HFF-Myc (cell line): ENCODE results near the gene SPIN2B.
"Not testable (repeated sequence)": the region's sequence is repeated elsewhere in the genome, so short reads cannot be mapped to it uniquely, and the experiment has no call there.

Experiments
- DNase-seq: peaks from one replicate; pipeline ENCODE4 v3.0.0-alpha.2; 2011; ENCODE audit warnings: low read depth; ENCODE audit errors: extremely low read depth
- H3K4me3 ChIP-seq: replicated peaks from 2 replicates; pipeline ENCODE4 v1.5.1; 2011; ENCODE audit warnings: low read depth, mild to moderate bottlenecking, control low read depth, low read length
- TF ChIP-seq, protein P1 (sequence below): IDR thresholded peaks from 2 replicates; pipeline ENCODE4 v1.5.1; 2012; ENCODE audit warnings: mild to moderate bottlenecking, low read depth, low read length, control low read depth; ENCODE audit errors: missing control alignments

SPIN2B gene

DNA sequence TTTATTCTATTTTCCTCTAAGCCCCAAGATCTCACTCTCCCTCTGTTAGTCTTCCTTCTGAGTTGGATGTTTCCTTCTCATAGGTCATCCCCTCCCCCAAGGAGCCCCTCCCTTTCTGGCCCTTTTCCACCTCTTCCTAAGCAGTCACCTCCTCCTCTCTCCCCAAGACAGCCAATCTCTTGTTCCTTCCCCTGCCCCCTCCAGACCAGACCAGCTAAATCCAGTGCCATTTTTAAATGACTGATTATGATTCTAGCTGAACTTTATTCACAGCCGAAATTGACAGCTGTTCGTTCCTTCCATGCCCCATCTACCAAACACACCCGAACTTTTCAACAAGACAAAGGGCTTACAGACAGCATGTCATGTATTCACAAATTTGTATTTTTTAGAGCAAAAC, 13.9 kb upstream of the SPIN2B start:
- no peak for DNase-seq
- TF ChIP-seq, protein P1, sequence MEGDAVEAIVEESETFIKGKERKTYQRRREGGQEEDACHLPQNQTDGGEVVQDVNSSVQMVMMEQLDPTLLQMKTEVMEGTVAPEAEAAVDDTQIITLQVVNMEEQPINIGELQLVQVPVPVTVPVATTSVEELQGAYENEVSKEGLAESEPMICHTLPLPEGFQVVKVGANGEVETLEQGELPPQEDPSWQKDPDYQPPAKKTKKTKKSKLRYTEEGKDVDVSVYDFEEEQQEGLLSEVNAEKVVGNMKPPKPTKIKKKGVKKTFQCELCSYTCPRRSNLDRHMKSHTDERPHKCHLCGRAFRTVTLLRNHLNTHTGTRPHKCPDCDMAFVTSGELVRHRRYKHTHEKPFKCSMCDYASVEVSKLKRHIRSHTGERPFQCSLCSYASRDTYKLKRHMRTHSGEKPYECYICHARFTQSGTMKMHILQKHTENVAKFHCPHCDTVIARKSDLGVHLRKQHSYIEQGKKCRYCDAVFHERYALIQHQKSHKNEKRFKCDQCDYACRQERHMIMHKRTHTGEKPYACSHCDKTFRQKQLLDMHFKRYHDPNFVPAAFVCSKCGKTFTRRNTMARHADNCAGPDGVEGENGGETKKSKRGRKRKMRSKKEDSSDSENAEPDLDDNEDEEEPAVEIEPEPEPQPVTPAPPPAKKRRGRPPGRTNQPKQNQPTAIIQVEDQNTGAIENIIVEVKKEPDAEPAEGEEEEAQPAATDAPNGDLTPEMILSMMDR, result no peak
- H3K4me3 ChIP-seq, result no peak overlapping the region

DNA sequence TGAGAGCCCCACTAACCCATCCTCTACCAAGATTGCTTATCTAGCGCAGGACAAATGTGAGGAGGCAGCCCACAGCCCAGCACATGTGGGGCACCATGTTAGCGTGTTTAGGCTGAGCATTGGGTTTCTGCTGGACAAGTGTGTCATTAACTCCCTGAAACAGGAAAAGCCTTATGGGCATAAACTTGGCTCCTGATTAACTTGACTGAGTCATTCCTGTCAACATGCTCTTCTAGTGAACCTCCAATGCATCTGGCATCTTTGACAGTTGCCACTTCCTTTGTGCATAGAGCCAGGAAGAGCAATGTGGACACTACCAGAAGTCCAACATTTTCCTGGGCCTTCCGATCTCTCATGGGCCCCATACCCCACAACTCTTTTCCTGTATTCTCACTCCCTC, 13.4 kb upstream of the SPIN2B start:
- no peak overlapping the region for H3K4me3 ChIP-seq
- TF ChIP-seq, protein P1, result no peak
- no peak for DNase-seq

DNA sequence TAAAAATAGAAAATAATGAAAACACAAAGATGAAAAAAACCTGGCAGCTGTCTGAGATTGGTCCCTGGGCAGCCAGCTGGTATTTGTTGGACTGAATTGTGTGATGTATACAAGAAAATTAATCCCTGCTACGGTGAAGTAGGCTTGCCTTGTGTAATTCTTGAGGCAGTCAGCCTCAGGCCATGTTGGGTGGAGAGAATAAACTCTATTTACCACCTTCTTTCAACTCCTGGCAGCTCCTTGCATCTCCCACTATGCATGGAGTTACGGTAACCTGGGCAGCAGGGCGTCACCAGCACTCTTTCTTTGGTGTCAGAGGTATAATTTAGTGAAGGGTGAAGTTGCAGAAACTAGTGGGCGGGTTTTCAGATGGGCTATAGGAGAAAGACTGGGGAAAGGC, 12.4 kb upstream of the SPIN2B start:
- TF ChIP-seq, protein P1, result no peak
- DNase-seq, result no peak

DNA sequence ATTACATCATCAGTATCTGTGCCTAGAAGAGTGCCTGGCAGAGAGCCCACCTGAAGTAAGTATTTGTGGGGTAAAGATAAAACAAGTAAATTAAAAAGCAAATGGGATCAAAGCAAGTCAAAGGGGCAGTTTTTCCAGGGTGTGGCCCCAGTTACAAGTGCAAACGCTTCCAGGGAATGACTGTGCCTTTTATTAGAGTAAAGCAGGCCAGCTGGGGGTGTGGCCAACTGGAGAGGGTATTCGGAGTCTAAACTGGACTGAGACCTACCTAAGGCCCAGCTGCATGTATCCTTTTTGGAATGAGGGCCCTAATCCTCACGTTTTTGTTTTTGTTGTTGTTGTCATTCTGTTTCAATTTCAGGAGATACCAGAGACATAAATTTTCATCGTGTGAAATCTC, 11.9 kb upstream of the SPIN2B start:
- not testable (repeated sequence) for H3K4me3 ChIP-seq, DNase-seq

More for the DNA sequence above, 12.4 kb upstream of the SPIN2B start:
- no peak overlapping the region for H3K4me3 ChIP-seq

DNA sequence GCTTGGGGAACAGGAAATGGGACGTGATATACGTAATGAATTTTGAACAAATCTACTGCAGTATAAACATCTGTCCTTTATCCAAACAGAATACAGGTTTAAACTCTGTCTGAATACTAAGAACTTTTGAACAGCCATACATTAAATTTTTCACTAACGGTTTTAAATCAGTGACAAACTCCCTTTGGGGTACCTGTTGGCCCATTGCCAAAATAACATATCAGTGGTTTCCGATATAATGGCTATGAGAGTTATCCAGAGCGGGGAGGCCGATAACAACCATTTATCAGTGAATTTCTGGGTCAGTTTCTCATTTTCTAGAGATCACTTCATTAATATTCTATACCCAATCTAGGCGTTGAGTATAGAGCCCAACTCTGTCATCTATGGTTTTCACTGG, 10.7 kb upstream of the SPIN2B start:
- TF ChIP-seq, protein P1, result no peak
- H3K4me3 ChIP-seq, result no peak overlapping the region
- no peak for DNase-seq

DNA sequence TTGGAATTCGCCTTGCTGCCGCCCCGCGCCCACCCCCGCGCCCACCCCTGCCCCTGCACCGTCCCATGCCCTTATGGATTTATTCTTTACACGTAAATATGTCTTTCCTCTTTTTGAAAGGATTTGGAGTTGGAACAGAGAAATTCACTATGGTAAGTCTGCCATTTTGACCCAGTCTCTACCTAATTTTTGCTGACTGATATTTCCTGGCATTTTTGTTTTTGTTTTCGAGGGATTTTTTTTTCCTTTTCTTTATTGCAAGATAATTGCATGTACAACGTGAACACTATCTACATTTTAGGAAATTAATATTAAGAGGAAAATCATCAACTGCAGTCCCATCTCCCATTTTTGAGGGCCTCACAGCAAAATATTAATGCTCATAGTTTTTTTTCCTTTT, 468 bp upstream of the SPIN2B start:
- no peak for DNase-seq
- TF ChIP-seq, protein P1, result no peak
- peak overlapping the region; percentile 53 for H3K4me3 ChIP-seq

DNA sequence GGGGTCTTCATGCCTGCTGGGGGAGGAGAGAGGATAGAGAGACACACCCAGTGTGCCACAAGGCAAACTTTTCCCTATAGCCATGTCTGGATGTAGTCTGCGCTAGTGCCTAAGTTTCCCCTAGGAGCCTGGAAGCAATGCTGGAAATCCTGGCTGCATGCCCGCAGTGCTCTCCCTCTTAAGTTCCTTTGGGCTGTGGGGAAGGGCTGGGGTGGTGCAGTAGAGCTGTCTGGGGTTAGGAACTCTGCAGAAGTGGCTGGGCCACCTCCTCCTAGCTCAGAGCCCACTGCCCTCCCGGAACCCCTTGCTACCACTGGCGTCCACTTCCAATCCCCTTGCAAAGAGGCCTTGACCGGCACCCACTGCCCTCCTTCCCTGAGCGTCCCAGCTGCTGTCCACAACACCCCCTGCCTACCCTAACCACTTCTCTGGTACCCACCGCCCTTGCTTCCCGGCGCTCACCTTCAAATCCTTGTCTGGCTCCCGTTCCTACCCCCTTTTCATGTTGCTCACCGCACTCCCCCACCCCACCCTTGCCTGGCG, 658 bp downstream of the SPIN2B start:
- not testable (repeated sequence) for DNase-seq
- peak overlapping the region; percentile 53 for H3K4me3 ChIP-seq

DNA sequence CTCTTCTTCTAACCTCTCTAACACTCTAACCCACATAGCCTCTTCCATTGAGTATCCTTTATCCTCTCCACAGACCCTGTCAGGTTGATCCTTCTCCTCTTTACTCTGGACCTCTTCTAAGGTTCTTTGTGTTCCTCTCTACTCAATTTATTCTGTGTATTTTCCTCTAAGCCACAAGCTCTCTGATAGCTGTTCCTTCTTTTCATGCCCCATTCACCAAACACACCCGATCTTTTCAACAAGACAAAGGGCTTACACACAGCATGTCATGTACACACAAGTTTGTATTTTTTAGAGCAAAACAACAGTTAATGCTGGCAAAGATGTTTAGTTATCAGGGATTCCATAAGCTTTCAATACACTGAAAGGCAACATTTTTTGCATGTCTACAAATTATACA, 1.9 kb downstream of the SPIN2B start:
- TF ChIP-seq, protein P1, result no peak
- no peak overlapping the region for H3K4me3 ChIP-seq
- no peak for DNase-seq

DNA sequence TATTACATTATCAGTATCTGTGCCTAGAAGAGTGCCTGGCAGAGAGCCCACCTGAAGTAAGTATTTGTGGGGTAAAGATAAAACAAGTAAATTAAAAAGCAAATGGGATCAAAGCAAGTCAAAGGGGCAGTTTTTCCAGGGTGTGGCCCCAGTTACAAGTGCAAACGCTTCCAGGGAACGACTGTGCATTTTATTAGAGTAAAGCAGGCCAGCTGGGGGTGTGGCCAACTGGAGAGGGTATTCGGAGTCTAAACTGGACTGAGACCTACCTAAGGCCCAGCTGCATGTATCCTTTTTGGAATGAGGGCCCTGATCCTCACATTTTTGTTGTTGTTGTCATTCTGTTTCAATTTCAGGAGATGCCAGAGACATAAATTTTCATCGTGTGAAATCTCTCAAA, 3.8 kb downstream of the SPIN2B start:
- not testable (repeated sequence) for DNase-seq

More for the DNA sequence above, 3.8 kb downstream of the SPIN2B start:
- not testable (repeated sequence) for H3K4me3 ChIP-seq
